A673 (cell line): ENCODE measurements around the gene YBX2. TPM values are rescaled to one million over a fixed set of nuclear protein-coding genes. Genes with fewer than 3 reads are reported as not detected.

Experiments used
- BruUV-seq: library from RNA; stranded (reverse); fragments of 400-500 nt; replicated peaks from 2 replicates; lab custom pipeline; 2021; lab: Mats Ljungman, UMichigan
- CTCF ChIA-PET: fragments of 300-600 bp; sonication (Branson Sonifier 250); formaldehyde crosslinking; loops from one replicate; lab custom pipeline; 2022; ENCODE audit warnings: antibody characterized with exemption; lab: Charles Lee
- POLR2A ChIA-PET: fragments of 300-600 bp; sonication (Branson Sonifier 250); formaldehyde crosslinking; loops from one replicate; lab custom pipeline; 2022; ENCODE audit warnings: antibody characterized with exemption; ENCODE audit not compliant: low non-redundant PET; lab: Charles Lee
- DNase-seq: peaks from one replicate; pipeline ENCODE4 v3.0.0-alpha.2; 2015; ENCODE audit warnings: low spot score
- H3K27ac ChIP-seq: fragments of 200-600 bp; sonication (generic); 2 replicates; pipeline ENCODE4 v1.5.1; 2016; ENCODE audit warnings: mixed run types, low read depth, mild to moderate bottlenecking, mixed read lengths, antibody characterized with exemption, low read length; ENCODE audit not compliant: poor library complexity, severe bottlenecking
- H3K27me3 ChIP-seq: fragments of 200-600 bp; sonication (generic); replicated peaks from 2 replicates; pipeline ENCODE4 v1.6.1; 2017; ENCODE audit warnings: mixed run types, low read depth, mild to moderate bottlenecking, mixed read lengths, antibody characterized with exemption, low read length; ENCODE audit not compliant: insufficient read depth, poor library complexity
- H3K36me3 ChIP-seq: fragments of 200-600 bp; sonication (generic); 2 replicates; pipeline ENCODE4 v1.6.1; 2016; ENCODE audit warnings: mixed run types, mild to moderate bottlenecking, mixed read lengths, antibody characterized with exemption, low read length; ENCODE audit not compliant: insufficient read depth, poor library complexity, severe bottlenecking
- H3K4me1 ChIP-seq: fragments of 200-600 bp; sonication (generic); 2 replicates; pipeline ENCODE4 v1.6.1; 2017; ENCODE audit warnings: mixed run types, mild to moderate bottlenecking, mixed read lengths, antibody characterized with exemption, low read length; ENCODE audit not compliant: insufficient read depth, poor library complexity, severe bottlenecking
- H3K4me3 ChIP-seq: fragments of 200-600 bp; sonication (generic); 2 replicates; pipeline ENCODE4 v1.5.1; 2016; ENCODE audit warnings: low read depth, mixed run types, mild to moderate bottlenecking, mixed read lengths, low read length; ENCODE audit not compliant: poor library complexity, severe bottlenecking
- H3K9me3 ChIP-seq: fragments of 200-600 bp; sonication (generic); 2 replicates; pipeline ENCODE4 v1.6.1; 2016; ENCODE audit warnings: mixed run types, low read depth, mild to moderate bottlenecking, mixed read lengths, antibody characterized with exemption, low read length; ENCODE audit not compliant: poor library complexity, severe bottlenecking
- EZH2 ChIP-seq: fragments of 200-600 bp; sonication (generic); IDR thresholded peaks from 2 replicates; pipeline ENCODE4 v1.6.1; 2017; ENCODE audit warnings: borderline replicate concordance, low read depth, mild to moderate bottlenecking, mixed read lengths, antibody characterized with exemption, low read length; ENCODE audit not compliant: poor library complexity, severe bottlenecking
- intact Hi-C: fragments of 100-400 bp; cut with micrococcal nuclease; formaldehyde crosslinking; loops from one replicate; pipeline ENCODE4 v1.10.0; 2022; ENCODE audit not compliant: unreplicated experiment
- total RNA-seq: library from RNA; stranded (reverse); gene quantifications from 2 replicates; pipeline ENCODE4 v1.2.3, GENCODE V29; 2021
- TF ChIP-seq, protein P1 (sequence below): fragments of 300-800, 200-600 bp; sonication (generic); conservative IDR thresholded peaks from 2 replicates; pipeline ENCODE4 v1.5.1; 2017; ENCODE audit warnings: low read depth, mild to moderate bottlenecking, antibody characterized with exemption, low read length, moderate library complexity, mixed read lengths

Gene YBX2
- total RNA-seq, 1 experiment from 2014 or later: 0.77 TPM

DNA sequence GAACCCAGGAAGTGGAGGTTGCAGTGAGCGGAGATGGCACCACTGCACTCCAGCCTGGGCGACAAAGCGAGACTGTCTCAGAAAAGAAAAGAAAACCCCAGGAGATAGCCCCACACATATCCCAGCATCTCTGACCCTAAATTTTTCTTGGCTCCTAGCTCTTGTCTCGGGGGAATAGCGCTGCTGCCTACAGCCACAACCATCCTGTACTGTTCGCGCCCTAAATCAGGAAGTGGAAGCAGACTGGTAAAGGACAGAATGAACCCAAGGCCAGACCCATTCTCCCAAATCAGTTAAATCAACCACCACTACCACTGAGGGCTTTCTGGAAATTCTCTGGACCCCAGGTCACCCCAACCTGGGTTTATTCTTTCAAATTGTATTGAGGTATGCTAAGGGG, 44.6 kb downstream of the YBX2 start:
- Histone ChIP-seq H3K9me3 (no peaks in the 10 kb centered on the region), H3K4me1 (peaks cover 17% of the 10 kb centered on the region), H3K27ac (peak overlapping the region; percentile 98), H3K36me3 (peaks cover 28% of the 10 kb centered on the region), H3K4me3 (peak overlapping the region; percentile 74), H3K27me3 (no peaks in the 10 kb centered on the region)
- TF ChIP-seq EZH2: no peak
- TF ChIP-seq, protein P1, sequence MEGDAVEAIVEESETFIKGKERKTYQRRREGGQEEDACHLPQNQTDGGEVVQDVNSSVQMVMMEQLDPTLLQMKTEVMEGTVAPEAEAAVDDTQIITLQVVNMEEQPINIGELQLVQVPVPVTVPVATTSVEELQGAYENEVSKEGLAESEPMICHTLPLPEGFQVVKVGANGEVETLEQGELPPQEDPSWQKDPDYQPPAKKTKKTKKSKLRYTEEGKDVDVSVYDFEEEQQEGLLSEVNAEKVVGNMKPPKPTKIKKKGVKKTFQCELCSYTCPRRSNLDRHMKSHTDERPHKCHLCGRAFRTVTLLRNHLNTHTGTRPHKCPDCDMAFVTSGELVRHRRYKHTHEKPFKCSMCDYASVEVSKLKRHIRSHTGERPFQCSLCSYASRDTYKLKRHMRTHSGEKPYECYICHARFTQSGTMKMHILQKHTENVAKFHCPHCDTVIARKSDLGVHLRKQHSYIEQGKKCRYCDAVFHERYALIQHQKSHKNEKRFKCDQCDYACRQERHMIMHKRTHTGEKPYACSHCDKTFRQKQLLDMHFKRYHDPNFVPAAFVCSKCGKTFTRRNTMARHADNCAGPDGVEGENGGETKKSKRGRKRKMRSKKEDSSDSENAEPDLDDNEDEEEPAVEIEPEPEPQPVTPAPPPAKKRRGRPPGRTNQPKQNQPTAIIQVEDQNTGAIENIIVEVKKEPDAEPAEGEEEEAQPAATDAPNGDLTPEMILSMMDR: no peak
- intact Hi-C loops: loop anchor here (5.0 kb wide), 1 partner anchor 57 kb away; the partner anchor contains the start of gene EIF5A
- ChIA-PET CTCF (interaction anchor here (0.6 kb wide), 1 partner anchor 15 kb away, joined by 3 read pairs; no protein-coding TSS in a partner anchor), POLR2A (no interaction called here)
- DNase-seq: no peak
- no TSS peak for BruUV-seq

DNA sequence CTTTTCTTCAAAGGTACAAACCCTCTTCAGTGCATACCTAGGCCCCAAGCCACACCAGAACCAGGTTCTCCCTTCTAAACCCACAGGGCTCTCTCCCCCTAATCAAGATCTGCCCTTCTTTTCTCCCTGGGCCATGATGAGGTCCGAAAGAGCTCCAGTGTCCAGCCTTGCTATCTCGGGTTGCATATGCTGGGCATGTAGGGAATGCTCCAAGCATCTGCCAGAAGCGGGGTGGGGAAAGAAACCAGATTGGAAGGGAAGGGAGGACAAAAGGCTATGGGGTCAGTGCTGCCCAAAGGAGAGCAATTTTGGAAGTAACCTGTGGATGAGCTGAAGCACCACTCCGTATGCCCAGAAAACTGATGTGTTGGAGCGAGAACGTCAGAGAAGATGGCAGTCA, 45.2 kb downstream of the YBX2 start:
- H3K4me3 ChIP-seq: no peak overlapping the region
- POLR2A ChIA-PET: no interaction called here
- H3K4me1 ChIP-seq: peaks cover 17% of the 10 kb centered on the region
- TF ChIP-seq, protein P1: no peak
- no peak for TF ChIP-seq EZH2
- peak overlapping the region; percentile 47 for H3K27ac ChIP-seq
- intact Hi-C loops: no loop called here
- DNase-seq: no peak
- CTCF ChIA-PET: interaction anchor here (1.2 kb wide), 1 partner anchor 311 kb away, joined by 3 read pairs; no protein-coding TSS in a partner anchor
- no TSS peak for BruUV-seq
- H3K9me3 ChIP-seq: no peaks in the 10 kb centered on the region
- peaks cover 28% of the 10 kb centered on the region for H3K36me3 ChIP-seq
- no peaks in the 10 kb centered on the region for H3K27me3 ChIP-seq

DNA sequence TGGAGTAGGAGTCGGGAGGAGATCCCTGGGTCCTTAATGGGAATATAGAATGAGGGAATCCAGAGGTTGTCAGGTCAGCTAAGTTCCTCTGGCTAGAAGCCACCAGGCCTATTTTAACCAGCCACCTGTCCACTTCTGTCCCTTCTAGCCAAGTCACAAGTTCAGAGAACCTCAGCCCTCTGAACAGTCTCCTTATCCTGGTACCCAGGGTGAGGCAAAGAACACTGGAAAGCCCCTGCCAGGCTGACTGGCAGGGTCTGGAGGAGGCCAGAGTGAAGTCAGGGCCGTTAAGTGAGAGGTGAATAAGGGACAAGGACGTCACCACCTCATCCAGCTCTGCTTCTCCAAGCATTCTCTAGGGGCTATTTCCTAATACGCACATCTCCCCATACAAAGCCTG, 45.6 kb downstream of the YBX2 start:
- Histone ChIP-seq H3K27me3 (no peaks in the 10 kb centered on the region), H3K36me3 (peaks cover 30% of the 10 kb centered on the region), H3K4me3 (no peak overlapping the region), H3K27ac (peak overlapping the region; percentile 47), H3K4me1 (peaks cover 17% of the 10 kb centered on the region), H3K9me3 (no peaks in the 10 kb centered on the region)
- ChIA-PET CTCF (interaction anchor here (1.2 kb wide), 1 partner anchor 312 kb away, joined by 3 read pairs; no protein-coding TSS in a partner anchor), POLR2A (no interaction called here)
- BruUV-seq: no TSS peak
- intact Hi-C loops: no loop called here
- TF ChIP-seq EZH2: no peak
- TF ChIP-seq, protein P1: no peak
- no peak for DNase-seq
